ENCODE results near the gene GAS7.
"Not testable (repeated sequence)": the region's sequence is repeated elsewhere in the genome, so short reads cannot be mapped to it uniquely, and the experiment has no call there.

GAS7 gene

DNA sequence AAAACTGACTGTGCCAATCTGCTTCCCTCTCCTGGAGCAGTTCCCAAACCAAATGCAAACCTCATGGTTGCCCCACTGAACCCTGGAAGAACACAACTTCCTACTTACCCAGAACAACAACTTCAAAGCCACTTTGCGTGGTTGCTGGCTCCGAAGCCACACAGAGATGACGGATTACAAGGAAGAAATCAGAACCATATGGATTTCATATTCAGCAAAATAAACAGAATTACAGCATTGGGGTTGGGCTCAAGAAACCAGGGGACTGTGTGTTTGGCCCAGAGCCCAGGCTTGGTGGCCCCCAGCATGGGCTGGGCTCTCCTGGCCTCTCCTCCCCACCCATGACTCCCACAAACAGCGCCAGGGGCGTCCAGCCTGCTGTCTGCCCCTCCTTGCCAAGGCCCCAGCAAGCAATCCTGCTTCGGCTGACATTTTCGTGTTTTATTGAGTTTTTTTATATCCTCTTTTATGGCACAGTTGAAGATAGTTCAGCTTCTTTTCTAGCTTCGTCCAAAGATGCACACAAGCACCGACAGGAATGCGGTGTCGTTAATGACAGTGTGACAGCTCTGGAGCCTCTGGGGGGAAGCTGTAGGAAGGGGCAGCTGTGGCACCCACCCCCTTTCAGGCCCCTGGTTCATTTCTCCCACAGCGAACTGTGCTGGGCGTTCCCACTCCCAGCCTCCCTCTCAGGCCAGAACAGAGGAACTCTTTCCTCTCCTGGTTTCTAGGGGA is 137.1 kb downstream of the GAS7 start:
- no peak for DNase-seq (ENCODE audit: extremely low spot score, insufficient read length, low read depth)
- FAIRE-seq = no peak

DNA sequence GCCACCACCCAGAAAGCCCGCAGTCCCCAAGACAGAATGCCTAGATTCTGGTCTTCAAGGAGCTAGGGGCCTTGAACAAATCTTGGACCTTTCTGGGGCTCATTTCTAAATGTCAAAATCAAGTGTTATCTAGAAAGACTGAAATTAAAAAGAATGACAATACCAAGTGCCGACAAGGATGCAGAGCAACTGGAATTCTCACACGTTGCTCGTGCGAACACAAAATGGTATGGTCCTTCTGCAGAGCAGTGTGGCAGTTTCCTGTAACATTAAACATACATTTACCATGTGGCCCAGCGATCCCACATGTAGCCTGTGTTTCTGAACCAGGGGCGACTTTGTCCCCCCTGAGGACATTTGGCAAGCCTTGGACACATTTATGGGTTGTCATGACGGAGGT is 137.9 kb downstream of the GAS7 start:
- DNase-seq (ENCODE audit: extremely low spot score, insufficient read length, low read depth) (no peak), FAIRE-seq (no peak)

DNA sequence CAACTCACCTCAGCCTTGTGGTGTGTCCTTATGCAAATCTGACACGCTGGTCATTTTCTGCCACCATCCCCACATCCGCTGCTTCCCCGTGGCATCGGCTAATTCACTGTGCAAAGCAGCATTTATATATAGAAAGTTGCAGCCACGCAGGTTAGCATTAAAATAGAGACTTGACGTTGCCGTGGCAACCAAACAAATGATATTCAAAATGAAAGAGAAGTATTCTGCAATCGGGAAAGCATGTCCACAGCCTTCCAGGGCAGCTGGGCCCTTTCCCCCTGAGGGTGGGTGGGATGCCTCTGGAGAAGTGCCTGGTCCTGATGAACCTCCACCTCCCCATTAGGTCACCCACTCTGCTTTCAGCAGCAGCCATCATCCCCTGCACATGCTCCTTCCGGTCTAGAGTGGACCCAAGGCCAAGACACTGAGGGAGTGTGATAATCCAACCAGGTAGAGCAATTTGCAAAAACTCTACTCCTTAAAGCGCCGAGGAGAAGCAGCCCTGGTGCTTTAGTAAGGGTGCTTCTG is 138.7 kb downstream of the GAS7 start:
- FAIRE-seq (peak; percentile 97), DNase-seq (ENCODE audit: extremely low spot score, insufficient read length, low read depth) (peak; percentile 76)

DNA sequence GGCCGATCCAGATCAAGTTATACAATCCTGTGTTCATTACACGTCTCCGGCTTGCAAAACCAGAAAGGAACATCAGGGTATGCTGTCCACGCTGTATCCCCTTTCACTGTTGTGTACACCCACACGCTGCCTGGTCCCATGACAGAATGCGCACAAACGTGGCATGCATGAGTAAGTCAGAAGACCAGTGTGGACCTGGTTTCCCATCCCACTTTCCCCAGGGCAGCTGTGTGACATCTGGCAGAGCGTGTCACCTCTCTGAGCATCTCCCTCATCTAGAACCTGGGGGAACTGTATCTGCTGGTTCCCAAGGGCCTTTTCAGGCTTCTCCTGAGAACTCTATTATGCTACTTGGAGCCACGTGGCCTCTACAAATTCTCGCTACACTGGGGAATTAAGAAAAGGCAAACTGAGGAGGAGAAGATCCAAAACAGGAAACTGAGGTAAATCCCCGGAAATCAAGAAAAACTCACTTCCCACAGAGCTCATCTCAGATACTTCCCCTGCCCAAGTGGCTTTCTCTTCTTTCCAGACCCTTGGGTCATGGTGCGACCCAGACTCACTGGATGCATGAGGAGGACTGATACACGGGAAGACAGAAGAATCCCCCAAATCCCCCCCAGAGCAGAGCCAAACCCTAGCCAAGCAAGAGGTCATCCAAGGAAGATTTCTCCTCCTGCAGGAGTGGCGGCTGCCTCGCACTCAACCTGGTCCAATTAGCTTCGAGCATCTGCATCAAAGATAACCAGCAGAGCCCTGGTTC is 139.3 kb downstream of the GAS7 start:
- FAIRE-seq = no peak

DNA sequence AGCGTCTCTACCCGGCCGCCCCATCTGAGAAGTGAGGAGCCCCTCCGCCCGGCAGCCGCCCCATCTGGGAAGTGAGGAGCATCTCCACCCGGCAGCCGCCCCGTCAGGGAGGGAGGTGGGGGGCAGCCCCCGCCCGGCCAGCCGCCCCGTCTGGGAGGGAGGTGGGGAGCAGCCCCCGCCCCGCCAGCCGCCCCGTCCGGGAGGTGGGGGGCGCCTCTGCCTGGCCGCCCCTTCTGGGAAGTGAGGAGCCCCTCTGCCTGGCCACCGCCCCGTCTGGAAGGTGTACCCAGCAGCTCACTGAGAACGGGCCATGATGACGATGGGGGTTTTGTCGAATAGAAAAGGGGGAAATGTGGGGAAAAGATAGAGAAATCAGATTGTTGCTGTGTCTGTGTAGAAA is 140.9 kb downstream of the GAS7 start:
- FAIRE-seq; DNase-seq (ENCODE audit: extremely low spot score, insufficient read length, low read depth): not testable (repeated sequence)

More for the DNA sequence above, 139.3 kb downstream of the GAS7 start:
- no peak for DNase-seq (ENCODE audit: extremely low spot score, insufficient read length, low read depth)

DNA sequence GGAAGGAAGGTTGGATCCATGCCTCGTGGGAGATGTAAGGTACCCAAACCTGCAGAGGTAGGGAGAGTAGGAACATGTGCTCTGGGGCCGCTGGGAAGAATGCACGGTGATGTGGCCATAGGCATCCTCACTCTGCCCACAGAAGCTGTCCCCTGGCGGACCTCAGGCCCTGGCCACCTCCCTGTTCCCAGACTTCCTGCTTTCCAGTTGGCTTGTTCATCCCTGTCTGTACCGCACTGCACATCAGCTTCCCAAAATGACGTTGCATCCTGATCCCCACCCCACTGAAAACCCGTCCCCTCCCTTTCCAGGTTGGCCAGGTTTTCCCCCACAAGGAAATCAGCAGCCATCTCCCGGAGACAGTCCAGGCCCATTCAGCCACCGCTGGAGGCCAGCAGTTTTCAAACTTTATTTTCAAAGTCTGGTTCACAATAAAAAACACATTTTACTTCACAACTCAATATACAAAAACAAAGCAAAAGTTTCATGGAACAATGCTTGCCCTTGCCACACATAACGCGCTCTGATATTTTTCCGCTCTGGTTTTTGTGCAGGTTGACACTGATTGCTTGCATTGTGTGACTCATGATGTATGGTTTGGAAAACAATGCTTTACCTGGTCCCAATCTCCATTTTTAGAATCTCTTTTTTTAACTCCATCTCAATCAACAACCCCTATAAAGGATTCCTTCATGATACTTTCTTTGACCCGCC is 143.0 kb downstream of the GAS7 start:
- no peak for FAIRE-seq
- no peak for DNase-seq (ENCODE audit: extremely low spot score, insufficient read length, low read depth)

DNA sequence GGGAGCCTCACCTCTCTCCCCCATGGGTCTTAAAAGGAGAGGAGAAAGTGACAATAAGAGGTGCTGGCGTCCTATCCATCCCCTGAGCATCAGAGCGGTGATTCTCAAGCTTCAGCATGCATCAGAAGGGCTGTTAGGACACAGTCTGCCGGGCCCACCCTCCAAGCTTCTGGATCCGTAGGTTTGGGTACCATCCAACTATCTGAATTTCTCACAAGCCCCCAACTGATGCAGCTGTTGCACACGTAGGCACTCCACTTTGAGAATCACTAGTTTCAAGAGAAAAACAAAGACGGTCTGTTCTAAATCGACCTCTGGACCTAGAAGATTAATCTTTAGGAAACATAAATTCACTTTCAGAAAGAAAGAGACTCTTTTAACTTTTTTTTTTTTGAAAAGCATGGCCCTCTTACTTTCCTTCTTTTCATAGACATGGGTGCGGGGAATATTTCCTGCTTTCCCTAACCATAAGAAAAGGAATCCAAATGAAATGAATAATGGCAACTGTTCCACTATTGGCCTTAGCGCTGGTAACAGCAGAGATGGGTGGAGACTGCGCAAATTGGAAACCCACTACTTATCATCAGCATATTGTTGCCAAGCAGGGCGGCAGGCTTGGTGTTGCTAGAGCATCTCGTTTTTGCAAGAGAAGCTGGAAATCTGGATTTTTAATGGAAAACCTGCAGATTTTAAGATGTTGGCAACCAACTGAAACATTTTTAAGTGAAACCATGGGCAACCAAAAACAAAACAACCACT is 144.4 kb downstream of the GAS7 start:
- no peak for FAIRE-seq
- no peak for DNase-seq (ENCODE audit: extremely low spot score, insufficient read length, low read depth)

DNA sequence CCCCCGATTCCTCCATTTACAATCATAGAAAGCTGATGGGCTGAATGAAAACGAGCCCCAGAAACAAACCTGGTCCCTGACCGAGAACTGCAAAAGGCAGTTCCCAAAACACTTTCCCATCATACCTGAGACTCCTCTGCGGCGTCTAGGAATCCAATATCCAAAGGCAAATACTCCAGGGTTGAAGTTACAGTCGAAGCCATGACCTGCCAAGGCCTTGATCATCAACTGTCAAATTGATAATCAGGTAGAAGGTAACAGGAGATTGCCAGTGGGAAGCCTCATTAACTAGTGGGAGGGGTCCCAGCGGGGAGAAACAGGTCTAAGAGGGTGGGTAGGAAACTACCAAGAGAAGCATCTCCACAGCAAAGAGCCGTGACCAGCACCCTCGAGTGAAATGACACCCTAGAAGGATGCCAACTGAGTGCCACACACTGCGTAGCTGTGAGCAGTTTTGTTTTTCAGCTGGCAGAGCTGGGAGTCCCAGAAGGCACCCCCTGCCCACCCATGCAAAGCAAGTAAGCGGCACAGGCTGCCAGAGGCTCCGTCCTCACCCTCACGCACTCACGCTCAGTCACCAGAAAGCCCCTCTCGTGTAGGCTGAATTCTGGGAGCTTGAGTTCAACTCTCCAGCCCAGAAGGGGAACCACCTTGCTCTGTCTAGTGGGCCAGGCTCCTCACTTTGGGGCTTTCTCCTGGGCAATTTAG is 146.1 kb downstream of the GAS7 start:
- peak; percentile 90 for FAIRE-seq
- no peak for DNase-seq (ENCODE audit: extremely low spot score, insufficient read length, low read depth)

DNA sequence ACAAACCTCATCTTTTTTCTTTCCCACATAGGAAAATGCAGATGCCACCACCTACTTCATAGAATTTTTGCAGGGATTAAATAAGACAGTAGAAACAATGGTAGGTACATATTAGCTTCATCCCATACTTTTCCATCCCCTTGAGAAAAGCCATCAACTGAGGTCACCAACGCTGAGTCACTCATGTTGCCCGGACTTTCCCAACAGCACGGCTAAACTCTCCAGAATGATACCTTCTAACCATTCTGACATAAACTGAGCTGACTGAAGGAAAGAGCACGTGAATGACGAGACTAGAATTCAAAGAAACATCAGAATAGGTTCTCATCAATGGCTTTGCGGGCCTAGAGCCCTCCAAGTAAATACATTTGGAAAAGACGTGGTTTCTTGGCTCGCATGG is 147.3 kb downstream of the GAS7 start:
- FAIRE-seq (no peak), DNase-seq (ENCODE audit: extremely low spot score, insufficient read length, low read depth) (no peak)

DNA sequence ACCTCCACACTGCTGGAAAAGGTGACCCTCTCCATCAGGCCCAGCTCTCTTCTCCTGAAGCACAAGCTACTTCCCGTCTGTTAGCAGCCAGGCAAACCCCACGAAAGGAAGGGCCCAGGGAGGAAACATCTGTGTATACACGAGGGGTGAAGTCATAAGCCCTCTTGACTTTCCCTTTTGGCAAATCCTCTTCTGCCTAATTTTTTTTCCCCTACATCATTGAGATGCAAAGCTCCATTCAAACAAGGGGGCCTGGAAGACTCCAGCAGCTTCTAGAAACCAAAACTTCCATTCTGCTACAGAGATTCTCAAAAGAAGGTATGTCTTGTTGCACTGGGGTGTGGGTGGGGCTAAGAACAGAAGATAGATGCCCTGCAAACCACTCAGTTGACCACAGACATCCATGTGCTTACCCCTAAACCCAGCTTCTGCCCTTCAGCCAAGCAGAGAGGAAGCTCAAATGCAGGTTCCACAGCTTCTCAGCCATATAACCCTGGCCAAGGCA is 147.8 kb downstream of the GAS7 start:
- DNase-seq (ENCODE audit: extremely low spot score, insufficient read length, low read depth) = no peak
- FAIRE-seq = peak; percentile 92

DNA sequence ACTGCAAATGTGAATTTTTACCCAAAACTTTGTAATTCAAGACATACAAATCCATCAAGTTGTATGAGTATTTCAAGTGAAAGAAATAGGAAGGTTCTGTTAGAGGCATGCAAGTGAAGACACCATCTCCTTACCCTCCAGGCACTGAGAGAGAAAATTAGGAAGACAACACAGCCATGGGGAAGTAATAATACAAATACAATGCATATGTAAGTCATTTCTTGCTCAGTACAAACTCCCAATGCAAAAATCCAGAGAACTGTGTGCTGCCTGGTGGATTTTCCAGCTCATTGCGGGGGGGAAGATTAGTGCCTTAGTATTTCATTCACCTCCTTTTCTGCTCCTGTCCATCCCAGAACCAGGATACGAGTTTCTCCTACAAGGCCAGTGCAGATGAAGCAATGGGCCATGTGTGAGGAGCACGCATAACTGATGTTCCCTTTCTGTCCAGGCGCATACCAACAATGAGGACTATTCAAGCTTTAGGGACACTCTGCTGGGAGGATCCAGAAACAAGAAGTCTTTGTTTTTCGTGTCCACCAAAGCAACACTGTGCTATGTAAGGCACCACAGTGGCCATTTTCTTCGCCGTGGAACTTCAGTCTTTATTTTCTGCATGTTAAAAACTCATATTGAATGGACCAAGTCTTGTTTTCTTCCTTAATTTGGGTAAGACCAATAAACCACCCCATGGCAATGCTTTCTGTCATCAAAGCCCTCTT is 149.6 kb downstream of the GAS7 start:
- FAIRE-seq (no peak), DNase-seq (ENCODE audit: extremely low spot score, insufficient read length, low read depth) (no peak)

DNA sequence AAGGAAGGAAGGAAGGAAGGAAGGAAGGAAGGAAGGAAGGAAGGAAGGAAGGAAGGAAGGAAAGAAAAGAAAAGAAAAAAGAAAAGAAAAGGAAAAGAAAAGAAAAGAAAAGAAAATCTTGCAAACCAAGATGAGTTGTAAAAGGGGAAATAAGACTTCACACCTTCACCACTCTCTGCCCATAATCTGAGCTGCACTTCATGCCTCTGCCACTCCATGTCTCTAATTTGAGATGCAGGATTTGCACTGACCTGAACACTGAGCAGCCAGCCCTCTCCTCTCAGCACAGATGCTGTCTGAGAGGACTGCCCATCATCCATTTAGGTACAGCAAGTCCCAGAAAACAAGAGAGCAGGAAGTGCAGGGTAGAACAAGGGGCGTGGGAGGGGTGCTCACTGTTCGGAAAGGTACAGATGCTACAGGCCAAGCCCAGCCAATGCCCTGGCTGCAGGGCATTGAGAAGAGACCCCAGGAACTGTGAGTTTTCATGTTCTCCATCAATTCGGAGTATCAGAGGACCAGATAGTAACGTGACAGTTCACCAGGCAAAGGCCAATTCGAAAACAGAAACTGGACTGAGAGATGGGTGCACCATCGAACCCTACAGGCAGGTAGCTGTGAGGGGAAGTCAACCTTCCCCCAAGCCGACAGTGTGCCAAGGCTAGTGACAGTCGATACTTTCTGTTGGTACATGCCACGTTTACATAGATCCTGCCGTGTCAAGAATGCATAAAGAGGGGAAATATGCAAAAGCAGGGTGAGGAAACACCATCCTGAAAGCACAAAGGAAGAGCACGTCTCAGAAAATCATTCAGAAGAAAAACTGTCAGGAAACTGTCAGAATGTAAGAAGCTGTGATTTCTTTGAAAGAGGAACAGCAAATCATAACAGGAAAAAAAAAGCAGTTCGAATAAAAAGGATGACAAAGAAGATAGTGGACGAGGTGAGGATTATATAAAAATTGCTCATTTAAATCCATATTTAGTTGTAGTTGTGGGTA is 151.3 kb downstream of the GAS7 start:
- DNase-seq (ENCODE audit: extremely low spot score, insufficient read length, low read depth) (no peak), FAIRE-seq (peak; percentile 97)

DNA sequence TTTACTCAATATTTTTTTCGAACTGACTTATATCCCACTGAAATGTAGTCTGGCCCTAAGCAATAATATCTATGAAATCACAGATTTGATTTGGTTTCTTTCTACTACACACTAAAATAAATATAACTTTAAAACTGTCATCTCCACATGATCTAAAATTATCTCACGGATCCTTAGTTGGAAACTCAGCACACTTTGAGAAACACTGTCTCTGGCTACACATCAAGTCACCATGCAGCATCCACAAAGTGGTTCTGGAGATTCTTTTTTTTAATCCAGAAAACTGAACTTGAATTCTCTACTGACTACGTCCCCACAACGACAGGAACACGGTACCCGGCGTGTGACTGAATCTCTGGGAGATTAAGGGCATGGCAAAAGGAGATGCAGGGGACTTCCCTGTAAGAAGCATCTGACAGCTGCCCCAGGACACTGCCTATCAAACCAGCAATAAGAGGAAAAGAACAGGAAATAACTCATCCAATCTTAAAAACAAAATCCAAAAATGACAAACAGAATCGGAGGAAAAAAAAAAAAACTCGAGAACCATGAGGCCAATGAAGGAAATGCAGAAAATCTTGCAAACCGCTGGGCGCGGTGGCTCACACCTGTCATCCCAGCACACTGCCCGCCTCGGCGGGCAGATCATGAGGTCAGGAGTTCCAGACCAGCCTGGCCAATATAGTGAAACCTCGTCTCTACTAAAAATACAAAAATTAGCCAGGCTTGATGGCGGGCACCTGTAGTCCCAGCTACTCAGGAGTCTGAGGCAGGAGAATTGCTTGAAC is 152.3 kb downstream of the GAS7 start:
- DNase-seq (ENCODE audit: extremely low spot score, insufficient read length, low read depth) = no peak
- peak; percentile 51 for FAIRE-seq

DNA sequence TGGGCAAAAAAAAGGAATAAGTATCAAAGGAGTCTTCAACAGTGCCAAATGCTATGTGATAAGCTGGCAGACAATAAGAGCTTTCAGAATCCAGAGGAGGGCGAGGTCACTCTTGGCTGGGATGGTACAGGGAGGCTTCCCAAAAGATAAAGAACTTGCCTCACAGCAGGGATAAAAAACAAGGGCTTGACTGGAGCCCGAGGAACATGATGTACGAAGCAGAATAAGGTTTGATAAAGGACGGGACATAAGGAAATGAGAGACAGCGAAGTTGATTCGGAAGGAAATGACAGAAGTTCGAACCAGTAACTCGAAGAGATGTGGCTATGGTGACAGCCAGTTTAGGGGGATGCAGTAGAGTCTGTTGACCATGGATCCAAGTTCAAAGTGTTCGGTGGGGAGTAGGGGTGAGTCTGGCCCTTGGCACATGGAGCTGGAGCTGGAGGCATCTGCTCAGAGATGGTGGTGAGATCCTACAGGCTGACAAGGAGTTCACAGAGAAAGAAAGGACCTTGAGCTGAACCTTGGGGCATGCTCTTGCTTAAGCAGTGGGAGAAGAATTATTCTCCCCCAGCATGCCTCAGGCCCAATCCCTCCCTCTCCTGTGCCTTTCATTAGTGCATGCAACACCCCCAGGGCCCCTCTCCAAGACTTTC is 155.7 kb downstream of the GAS7 start:
- DNase-seq (ENCODE audit: extremely low spot score, insufficient read length, low read depth) (no peak), FAIRE-seq (peak; percentile 48)

DNA sequence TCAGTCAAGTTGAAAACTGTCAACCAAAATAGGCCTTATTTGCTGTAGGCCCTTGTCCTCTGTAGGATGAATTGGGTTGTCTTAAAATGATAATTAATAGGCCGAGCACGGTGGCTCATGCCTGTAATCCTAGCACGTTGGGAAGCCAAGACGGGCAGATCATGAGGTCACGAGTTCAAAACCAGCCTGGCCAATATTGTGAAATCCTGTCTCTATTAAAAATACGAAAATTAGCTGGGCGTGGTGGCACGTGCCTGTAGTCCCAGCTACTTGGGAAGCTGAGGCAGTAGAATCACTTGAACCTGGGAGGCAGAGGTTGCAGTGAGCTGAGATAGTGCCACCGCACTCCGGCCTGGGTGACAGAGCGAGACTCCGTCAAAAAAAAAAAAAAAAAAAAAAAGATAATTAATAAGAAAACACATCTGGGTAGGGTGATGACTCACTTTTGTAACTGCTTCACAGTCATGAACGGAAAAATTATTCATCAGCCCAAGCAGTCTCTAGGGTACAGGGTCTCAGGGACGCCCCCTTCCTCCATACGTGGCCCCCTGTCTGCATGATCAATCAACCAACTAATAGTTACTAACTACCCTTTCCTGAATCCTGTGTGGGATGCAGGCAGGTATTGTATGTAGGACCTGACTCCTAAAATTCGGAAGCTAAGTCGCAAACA is 156.4 kb downstream of the GAS7 start:
- DNase-seq (ENCODE audit: extremely low spot score, insufficient read length, low read depth) (no peak), FAIRE-seq (peak; percentile 77)

DNA sequence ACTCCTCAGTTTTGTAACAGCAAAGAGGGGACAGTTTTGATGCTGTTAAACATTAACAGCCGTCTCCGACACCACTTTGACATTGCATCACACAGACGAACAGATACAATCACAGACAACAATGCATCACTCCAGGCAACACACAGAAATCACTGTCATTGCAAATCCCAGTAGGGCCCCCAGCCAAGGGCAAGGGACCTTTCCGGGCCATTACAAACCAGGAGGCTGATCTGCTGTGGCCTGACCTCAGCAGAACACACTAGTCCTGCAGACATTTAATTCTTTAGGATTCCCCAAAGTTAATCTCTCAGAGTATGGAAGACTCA is 157.2 kb downstream of the GAS7 start:
- DNase-seq (ENCODE audit: extremely low spot score, insufficient read length, low read depth) (no peak), FAIRE-seq (no peak)

Measured in GM18507 (cell line).